ENCODE data around the gene SMYD2.

GRCh38 chr1:214337015-214337414 is 56.1 kb downstream of the SMYD2 start:
- no peak for TF ChIP-seq POLR2A (IDR thresholded peaks at IDR 0.05; ENCODE audit: low read length)
- no peak for TF ChIP-seq GATA1 (IDR thresholded peaks at IDR 0.05; ENCODE audit: low read depth, low read length)
